ENCODE measurements around the gene ADGRF1.
"Not testable (repeated sequence)": the region's sequence is repeated elsewhere in the genome, so short reads cannot be mapped to it uniquely, and the experiment has no call there.

The ADGRF1 gene

DNA sequence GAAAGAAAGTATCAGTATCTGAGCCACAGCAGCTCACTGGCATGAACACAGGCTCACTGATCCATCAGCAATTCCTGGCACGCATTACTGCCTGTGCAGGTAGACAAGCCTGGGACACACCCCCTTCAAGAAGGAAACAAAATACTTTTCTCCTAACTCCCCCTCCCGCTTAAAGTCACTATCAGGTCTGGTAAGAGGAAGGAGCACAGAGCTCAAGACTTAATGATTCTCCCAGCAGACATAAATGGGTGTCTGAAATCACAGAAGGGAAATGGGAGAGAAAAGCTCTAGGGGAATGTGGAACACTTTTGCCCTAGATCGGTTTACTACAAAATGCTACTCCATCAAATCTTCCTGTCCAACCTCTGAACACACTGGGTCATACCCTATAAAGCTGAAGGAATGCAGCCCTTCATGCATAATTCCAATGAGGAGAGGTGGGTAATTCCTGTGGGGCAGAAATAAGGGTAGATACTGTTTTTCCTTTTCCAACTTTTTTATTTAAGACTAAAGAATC lies at the start of gene ADGRF1:
Gene ADGRF1, minus strand, starts transcription at position 58 of the 517 bp plus-strand sequence. CDS start 13,271 bp downstream, outside the sequence.
- no peak for DNase-seq (ENCODE audit: low spot score)

DNA sequence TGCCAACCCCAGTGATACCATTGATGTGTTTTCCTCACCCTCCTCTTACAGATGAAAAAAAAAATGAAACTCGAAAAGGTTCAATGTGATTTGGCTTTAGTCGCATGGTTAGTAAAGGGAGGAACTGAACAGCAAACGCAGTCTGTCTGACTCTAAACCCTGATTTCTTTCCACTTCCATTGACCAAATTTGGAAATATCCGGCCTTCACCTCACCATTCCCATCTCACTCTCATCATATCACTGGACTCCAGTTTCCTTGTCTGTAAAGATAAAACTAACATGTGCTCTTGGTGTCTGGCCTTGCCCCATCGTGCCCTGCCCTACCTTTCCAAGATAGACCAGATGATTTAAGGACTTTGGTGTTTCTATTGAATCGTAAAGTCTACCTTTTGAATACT lies 48.7 kb upstream of the ADGRF1 start:
- no peak for DNase-seq (ENCODE audit: low spot score)

DNA sequence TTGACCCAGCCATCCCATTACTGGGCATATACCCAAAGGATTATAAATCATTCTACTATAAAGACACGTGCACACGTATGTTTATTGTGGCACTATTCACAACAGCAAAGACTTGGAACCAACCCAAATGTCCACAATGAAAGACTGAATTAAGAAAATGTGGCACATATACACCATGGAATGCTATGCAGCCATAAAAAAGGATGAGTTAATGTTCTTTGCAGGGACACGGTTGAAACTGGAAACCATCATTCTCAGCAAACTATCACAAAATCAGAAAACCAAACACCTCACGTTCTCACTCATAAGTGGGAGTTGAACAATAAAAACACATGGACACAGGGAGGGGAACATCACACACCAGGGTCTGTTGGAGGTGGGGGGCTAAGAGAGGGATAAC lies 47.3 kb upstream of the ADGRF1 start:
- DNase-seq (ENCODE audit: low spot score), result not testable (repeated sequence)

DNA sequence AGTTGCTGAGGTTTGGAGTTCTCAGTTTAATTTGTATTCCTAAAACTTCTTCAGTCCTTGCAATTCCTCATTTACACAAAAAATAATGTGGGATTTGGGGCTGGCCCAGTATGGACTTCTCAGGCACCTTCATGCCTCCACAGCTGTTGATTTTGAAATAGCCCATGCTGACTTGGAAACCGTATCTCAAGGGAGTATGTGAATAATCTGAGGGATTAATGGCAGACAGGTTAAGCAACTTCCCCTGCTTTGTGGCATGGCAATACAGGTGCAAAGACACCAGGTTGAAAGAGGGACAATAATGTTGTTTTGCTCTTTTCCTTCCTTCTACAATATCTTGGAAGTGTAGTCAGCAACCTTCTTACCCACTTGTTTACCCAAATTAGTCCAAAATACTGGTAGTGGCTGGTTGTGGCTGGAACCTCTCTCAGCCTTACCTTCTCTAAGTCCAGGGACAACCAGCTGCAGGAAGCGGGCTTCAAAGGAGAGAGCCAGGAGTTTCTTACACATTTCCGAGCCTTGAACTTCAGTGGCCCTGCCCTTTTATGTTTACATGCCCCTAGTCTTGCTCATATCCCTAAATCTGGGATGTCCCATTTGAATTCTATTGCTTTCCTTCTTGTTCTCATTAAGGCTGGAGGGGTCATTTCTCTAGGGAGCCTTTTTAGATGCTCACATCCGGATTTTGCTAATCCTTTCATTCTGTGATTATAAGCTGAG lies 44.1 kb upstream of the ADGRF1 start:
- no peak for DNase-seq (ENCODE audit: low spot score)

DNA sequence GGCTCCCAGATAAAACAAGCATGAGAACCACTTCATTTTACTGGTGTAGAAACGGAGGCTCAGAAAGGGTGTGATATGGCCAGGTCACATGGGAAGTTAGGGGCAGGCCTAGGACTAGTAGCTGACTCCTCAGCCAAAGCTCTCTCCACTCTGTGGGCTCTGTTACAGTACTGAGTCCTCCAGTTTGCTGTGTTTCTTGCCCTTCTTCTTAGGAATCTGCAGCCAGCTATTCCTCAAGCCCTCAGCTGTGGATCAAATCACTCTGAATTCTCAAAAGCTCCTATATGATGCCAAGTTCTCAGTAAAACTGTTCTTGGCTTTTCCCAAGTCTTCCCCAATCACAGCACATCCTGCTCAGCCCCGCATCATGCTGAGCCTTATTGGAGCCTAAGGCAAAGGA lies 42.5 kb upstream of the ADGRF1 start:
- DNase-seq (ENCODE audit: low spot score), result no peak

DNA sequence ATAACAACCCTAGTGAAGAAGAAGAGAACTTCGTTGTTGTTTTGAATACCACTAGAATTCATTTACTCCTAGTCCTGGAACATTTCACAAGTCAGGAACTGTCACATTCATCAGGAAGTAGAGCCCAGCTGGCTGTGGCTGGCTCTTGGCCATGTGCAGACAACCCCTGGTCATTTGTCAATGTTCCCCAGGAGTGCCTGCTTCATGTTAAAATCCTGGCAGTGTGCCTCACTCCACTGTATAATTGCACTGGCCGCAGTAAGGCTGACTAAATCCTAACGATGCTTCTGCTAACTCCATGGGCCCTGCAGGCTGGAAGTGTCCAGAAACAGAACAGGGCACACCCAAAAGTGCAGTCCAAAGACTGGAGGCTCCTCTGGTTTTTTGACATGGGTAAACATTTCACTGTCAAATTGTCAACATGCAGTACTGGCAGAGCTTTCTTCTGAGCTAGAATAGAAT lies 41.5 kb upstream of the ADGRF1 start:
- peak; percentile 62 for DNase-seq (ENCODE audit: low spot score)

DNA sequence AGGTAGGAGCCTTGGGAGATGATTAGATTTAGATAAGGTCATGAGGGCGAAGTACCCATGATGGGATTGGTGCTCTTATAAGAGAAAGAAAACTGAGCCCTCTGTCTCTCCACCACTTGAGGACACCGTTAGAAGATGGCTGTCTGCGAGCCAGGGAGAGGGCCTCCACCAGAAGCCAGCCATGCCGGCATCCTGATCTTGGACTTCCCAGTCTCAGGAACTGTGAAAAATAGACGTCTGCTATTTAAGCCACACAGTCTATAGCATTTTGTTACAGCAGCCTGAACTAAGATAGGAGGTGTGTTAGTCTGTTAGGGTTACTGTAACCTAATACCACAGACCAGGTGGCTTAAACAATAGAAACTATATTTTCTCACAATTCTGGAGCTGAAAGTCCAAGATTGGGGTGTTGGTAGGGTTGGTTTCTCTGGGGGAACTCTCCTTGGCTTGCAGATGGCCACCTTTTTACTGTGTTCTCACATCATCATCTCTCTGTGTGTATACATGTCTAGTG lies 38.0 kb upstream of the ADGRF1 start:
- no peak for DNase-seq (ENCODE audit: low spot score)

DNA sequence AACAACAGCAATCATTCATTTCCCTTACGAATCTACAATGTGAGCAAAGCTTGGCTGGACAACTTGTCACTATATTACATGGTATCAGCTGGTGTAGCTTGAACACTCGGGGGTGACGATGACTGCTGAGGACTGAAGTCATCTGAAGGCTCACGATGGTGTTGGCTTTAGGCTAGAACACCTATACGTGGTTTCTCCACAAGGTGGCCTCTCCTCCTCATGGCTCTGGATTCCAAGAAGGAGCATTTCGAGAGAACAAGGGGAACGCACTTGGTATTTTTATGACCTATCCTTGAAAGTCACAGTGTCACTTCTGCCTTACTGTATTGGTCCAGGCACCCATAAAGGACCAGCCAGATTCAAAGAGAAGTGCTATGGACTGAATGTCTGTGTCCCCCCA lies 37.5 kb upstream of the ADGRF1 start:
- no peak for DNase-seq (ENCODE audit: low spot score)

DNA sequence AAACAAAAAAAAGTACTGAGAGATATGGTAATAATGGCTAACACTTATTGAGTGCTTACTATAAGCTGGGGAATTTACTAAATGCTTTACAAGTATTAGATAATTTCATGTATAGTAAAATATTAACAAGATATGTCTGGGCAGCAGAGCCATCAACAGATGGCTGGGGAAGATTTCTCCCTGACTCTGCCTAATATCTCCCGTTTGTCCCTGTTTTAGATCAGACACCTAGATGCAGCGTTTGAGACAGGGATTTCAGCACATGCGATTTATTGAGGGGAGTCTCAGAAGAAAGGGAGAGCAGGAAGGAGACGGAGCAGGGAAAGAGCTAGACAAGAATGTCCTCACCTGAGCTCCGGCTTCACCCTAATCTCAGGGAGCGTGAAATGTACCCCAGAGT lies 36.9 kb upstream of the ADGRF1 start:
- DNase-seq (ENCODE audit: low spot score), result no peak

DNA sequence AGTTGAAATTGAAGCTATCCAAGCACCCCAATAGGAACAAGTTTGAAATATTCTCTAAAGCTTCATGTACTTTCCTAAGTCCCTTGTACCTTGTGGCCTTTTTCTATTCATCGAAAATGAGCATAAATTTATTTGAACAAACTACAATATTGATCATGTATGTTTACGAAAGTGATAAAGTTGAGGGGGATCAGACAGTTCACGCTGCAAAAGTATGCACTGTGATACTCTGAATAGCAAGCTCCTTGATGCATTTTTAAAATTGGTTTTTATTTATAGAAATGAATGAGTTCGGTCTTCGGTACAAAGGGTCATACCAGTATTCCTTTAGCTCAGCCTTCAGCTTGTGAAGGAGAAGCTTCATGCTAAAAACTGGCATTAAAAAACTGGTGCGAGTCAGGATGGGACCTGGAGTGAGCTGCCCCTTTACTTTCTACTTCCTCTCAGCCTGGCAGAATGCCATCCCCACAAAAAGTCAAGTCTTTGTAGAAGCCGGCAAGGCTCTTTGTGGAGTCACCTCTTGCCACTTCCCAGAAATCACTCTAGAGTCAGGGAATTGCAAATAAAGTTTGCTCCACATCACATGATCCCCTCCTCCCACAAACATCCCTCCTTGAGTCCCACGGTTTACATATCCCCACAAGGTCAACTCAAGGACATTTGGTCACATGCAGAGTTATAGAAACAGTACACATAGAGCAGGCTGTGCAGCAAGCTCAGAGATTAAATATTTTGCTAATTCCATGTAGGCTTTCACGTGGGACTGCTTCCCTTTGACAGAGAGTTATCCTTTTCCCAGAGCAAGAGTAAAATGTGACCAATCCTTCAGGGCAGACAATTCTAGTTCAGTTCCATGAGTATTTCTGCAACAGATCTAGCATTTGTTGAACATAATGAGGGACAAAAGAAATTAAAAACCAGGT lies 34.6 kb upstream of the ADGRF1 start:
- no peak for DNase-seq (ENCODE audit: low spot score)

DNA sequence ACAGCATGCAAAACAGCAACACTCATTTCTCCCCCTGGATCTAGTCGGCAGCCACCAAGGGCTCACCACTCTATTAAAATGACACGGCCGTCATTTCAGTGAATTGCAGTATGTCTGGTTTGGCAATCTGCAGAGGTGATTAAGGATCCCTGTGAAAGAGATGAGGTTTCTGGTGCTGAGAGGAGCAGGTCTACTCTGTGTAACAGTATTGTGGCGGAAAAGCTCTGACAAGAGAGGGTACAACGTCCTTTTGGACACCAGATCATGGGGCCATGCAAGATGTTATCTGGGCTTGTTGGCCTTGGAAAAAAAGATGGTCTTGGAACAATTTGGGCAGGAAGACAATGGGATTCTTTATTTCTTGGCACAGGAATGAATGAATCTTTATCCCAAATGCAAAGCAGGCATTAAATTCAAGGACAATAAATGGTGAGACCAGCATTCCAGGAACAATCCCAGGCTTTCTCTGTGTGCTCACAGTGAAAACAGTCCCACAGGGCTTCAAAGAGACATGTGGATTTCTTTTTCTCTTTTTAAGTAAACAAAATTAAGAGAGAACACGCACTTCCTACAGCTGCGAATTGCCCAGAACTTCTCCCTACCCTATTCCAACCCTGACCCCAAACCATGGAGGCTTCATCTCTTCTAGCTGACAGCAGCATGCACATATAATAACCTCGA lies 33.7 kb upstream of the ADGRF1 start:
- no peak for DNase-seq (ENCODE audit: low spot score)

DNA sequence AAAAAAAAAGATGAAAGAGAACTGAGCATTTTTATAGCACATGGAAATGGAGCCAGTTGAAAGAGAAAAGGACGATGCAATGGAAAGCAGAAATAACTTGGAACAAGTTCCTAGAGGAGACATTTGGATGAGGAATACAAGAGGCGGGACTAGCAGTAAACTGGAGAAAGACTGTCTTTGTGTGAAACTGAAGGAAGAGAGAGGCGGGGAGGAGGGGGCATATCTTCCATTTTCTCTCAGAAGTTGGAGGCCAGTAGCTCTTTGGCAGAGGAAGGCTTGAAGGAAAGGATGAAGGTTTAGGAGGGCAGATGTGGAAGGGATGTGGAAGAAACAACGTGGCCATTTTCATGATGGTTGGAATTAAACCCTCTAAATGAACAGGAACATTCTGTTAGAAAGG lies 33.0 kb upstream of the ADGRF1 start:
- DNase-seq (ENCODE audit: low spot score), result no peak

DNA sequence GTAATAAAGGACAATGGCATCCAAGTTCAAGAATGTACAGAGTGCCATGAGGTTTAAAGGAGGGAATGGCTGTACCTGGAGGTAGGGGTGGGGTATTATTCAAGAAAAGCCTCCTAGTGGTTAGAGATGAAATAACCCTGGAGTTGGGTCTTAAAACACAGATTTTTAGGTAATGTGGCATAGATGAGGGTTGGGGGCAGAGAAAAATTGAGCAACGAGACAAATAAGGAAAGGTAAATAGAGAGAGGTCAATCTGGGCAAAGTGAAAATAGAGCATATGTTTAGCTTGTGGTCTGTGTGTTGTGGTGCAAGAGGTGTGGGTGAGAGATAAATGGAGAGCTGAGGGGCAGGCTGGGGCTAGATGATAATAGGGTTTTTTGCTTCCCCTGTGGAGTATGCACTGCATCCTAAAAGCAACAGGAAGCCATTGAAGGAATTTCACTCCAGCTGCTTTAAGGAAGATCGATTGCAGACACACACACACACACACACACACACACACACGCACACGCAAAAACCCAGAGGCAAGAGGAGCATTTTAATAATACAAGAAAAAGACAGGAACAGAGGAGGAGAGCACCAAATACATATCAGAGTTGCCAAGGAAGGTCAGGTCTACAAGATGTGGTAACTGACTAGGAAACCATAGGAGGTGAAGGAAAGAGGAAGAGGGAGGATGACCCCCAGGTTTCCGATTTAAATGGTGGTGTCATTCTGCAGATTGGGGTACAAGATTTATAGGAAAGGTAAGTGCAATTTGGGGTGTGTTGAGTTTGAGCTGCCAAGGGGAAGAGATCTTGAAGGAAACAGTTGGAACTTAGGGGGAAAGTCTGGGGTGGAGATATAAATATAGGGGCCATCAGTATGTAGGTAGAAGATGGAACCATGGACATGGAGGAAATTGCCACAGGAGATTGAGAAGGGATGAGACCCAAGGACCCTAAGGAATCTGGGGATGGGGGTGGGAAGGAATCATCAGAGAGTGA lies 31.3 kb upstream of the ADGRF1 start:
- DNase-seq (ENCODE audit: low spot score), result no peak

DNA sequence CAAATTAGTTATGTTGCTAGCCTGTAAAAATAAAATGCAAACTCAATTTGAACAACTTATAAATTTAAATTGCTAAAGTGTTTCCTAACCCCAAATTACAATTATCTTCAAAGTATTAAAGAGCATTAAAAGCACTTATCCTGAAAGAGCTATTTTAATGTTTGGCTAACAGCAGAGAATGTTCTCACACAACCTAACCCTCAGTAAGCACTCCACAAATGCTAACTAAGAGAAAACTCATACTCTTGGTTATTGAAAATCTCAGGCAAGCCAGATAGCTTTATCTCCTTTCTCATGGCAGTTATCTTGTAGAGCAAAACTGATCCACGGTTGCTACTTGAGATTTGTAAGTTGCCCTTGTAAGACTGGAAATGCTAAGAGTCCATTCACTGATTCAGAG lies 30.5 kb upstream of the ADGRF1 start:
- no peak for DNase-seq (ENCODE audit: low spot score)

DNA sequence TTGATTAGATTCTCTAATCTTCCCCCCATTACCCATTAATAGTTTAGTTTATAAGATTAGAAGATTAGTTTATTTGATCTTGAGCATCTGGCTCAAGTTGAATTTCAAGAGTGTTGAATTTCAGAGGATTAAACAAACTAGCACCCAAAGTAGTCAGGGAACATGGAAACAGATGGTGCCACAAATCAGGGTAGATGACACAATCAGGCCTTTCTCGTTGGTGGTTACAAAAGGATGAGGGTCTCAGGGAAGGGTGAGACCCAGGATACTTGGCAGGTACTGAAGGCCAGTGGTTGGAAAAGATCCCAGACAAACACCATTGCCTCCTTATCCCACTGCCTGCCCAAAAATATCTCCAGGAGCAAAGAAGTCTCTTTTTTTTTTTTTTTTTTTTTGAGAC lies 29.5 kb upstream of the ADGRF1 start:
- DNase-seq (ENCODE audit: low spot score), result no peak

DNA sequence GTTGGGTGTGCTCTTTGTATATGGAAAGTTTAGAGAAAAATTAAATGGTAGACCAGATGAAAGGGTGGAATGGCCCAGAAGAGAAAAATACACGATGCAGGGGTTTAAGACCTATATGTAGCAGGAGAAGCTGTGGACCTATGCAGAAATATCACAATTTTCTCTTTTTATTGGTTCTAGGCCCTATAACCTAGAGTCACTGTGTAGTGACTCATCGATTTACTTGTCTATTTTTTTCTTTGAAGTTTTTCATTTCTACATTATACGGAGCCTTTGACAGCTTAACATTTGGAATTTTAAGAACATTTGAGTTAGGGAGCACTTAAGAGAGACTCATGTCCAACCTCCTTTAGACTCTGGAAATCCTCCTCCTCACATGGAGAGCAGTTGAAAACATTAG lies 28.3 kb upstream of the ADGRF1 start:
- no peak for DNase-seq (ENCODE audit: low spot score)

DNA sequence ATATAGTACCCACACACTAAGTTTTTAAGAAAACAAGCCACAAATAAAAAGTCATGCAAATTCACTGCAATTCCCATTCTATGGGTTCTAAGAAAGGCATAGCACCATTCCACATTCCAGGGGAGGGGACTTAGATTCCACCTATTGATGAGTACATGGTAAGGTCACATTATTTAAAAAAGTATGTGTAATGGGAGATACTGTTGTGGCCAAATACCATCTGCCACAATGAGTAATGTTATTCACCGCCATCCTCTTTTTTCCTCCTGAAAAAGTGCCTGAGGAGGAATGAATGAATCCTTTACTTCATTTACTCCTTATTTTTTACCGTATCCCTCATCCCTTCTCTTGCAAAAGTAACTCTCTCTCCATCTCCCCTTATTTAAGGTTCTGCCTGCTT lies 27.0 kb upstream of the ADGRF1 start:
- DNase-seq (ENCODE audit: low spot score), result no peak

DNA sequence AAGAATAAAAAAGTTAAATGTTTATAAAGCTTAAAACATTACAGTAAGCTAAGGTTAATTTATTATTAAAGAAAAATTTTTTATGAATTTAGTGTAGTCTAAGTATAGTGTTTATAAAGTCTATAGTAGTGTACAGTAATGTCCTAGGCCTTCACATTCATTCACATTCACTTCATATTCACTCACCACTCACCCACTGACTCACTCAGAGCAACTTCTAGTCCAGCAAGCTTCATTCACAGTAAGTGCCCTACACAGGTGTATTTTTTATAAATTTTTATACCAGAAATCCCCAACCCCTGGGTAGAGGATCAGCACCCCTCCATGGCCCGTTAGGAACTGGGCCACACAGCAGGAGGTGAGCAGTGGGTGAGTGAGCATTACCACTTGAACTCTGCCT lies 24.3 kb upstream of the ADGRF1 start:
- no peak for DNase-seq (ENCODE audit: low spot score)

DNA sequence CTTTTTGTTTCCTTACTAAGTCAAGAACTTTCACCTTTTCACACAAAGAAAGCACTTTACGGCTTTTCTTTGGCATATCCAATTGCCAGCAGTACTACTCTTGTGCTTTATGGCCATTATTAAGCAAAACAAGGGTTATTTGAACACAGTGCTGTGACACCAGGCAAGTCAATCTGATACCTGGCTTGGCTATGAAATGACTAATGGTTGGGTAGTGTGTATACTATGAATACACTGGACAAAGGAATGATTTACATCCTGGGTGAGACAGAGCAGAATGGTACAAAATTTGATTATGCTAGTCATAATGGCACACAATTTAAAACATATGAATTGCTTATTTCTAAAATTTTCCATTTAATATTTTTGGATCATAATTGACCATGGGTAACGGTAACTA lies 22.1 kb upstream of the ADGRF1 start:
- DNase-seq (ENCODE audit: low spot score), result no peak

DNA sequence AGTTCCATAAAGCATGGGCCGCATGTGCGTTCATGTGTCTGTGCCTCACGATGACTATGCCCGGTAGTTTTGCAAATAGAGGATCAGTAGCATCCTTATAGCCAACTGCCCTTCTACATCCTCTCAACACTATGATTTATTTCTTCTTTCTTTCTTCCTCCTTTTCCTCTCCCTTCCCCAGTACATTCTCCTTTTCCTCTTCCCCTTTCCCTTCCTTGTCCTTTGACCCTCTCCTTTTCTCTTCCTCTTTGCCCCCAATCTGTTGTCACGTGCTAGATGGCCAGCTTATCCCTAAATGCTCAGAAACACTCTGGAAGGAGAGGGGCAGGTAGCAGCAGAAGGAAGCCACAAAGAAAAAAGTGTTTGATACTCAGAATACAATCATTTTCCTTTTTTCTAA lies 20.2 kb upstream of the ADGRF1 start:
- DNase-seq (ENCODE audit: low spot score), result no peak

Data from AG20443 (cell line).